Aorta (tissue), 5 donors: ENCODE measurements around the gene ANAPC2. TPM values are rescaled to one million over a fixed set of nuclear protein-coding genes. Genes with fewer than 3 reads are reported as not detected.

Experiments used
- ATAC-seq: fragments of 200-7000 bp; cut with Tn5 transposase; one replicate; pipeline ENCODE4 v1.9.1; 2022; ENCODE audit warnings: moderate library complexity; ENCODE audit not compliant: low FRiP score
- DNase-seq, 2 donors: peaks; one replicate each; pipeline ENCODE4 v3.0.0-alpha.2; 2020
- H3K27ac ChIP-seq, 2 donors: one replicate each; pipeline ENCODE4 v1.5.1; 2013; ENCODE audit warnings: low read length in 2 of 2, mild to moderate bottlenecking in 2 of 2, moderate library complexity in 2 of 2, control low read depth in 1 of 2, inconsistent platforms in 1 of 2, low read depth in 1 of 2
- H3K27me3 ChIP-seq, 2 donors: one replicate each; pipeline ENCODE4 v1.6.1; 2013; ENCODE audit warnings: control low read depth in 1 of 2, low read length in 1 of 2, mild to moderate bottlenecking in 1 of 2, moderate library complexity in 1 of 2; ENCODE audit not compliant: insufficient read depth in 2 of 2, control insufficient read depth in 1 of 2
- H3K36me3 ChIP-seq, 2 donors: one replicate each; pipeline ENCODE4 v1.6.1; 2013; ENCODE audit warnings: control low read depth in 1 of 2, low read length in 1 of 2, mild to moderate bottlenecking in 1 of 2; ENCODE audit not compliant: insufficient read depth in 2 of 2, control insufficient read depth in 1 of 2
- H3K4me1 ChIP-seq, 2 donors: one replicate each; pipeline ENCODE4 v1.6.1; 2013; ENCODE audit warnings: low read length in 2 of 2, control low read depth in 1 of 2, mild to moderate bottlenecking in 1 of 2, moderate library complexity in 1 of 2; ENCODE audit not compliant: insufficient read depth in 2 of 2, control insufficient read depth in 1 of 2
- H3K4me3 ChIP-seq, 2 donors: one replicate each; pipeline ENCODE4 v1.5.1; 2013; ENCODE audit warnings: low read length in 2 of 2, control low read depth in 1 of 2, mild to moderate bottlenecking in 1 of 2
- H3K9me3 ChIP-seq: one replicate; pipeline ENCODE4 v1.6.1; 2013; ENCODE audit warnings: mild to moderate bottlenecking, low read length; ENCODE audit not compliant: control insufficient read depth
- WGBS, 2 donors: extraction: QIAGEN DNeasy Blood & Tissue Kit; methylation state at CpG; one replicate each; pipeline ENCODE4 v1.1.7; 2013; 5-methylcytosine and 5-hydroxymethylcytosine counted together
- intact Hi-C, 2 donors: fragments of 100-400 bp; cut with DNase I; formaldehyde crosslinking; loops; one replicate each; pipeline versions ENCODE4 v1.14.2 to v1.15.0; 2022
- polyA plus RNA-seq, 2 donors: library from polyadenylated mRNA; stranded (reverse); fragments of 200-250 nt; gene quantifications; one replicate each; pipeline ENCODE4 v1.2.3, GENCODE V29; 2013
- total RNA-seq, 2 donors: library from RNA; stranded (reverse); fragmentation: NEBNext Ultra II Directional; extraction: Animal tissue kit (Norgen Biotek cat#: 25700); gene quantifications; one replicate each; pipeline ENCODE4 v1.2.1, GENCODE V29; 2021
- donor health status: healthy with polysubstance abuse.
- donor health status: Bipolar disorder and iron deficiency.
- donor health status: DM: no; HTN: no; CAD: no.
- donor health status: DM: no; HTN: no; CAD: no.
- donor health status: DM: yes; HTN: yes; CAD: no.

Gene ANAPC2
- total and polyA plus RNA-seq, 4 donors, result 13.3 to 84.5 (median 46.4) TPM

DNA sequence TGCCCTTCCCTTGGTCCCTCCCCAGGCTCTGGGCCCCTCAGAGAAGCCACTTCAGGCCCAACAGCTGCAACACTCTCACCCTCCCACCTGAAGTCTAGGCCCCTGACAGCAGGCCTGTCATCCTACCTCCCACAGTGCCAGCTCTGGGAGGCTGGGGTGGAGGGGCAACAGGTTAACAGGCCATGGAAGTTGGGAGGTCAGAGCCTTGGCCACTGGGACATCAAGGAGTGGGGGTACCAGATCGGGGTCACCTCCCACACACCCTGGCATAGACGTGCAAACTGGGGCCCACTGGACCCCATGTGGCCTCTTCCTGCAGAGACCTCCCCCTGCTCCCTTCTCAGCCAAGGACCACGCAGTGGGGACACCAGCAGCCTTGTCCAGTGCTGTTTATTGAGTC lies 2.9 kb upstream of the ANAPC2 start:
- intact Hi-C loops, result no loop called here
- H3K4me3 ChIP-seq, result no peak overlapping the region
- WGBS, 2 donors, result 75 to 77% methylated on average over 3 of the region's 3 CpGs
- no peaks in the 10 kb centered on the region for H3K4me1 ChIP-seq
- H3K27me3 ChIP-seq, result no peaks in the 10 kb centered on the region
- ATAC-seq (no peak), DNase-seq (no peak)
- no peak overlapping the region for H3K27ac ChIP-seq
- no peaks in the 10 kb centered on the region for H3K36me3 ChIP-seq
- H3K9me3 ChIP-seq, result no peaks in the 10 kb centered on the region

DNA sequence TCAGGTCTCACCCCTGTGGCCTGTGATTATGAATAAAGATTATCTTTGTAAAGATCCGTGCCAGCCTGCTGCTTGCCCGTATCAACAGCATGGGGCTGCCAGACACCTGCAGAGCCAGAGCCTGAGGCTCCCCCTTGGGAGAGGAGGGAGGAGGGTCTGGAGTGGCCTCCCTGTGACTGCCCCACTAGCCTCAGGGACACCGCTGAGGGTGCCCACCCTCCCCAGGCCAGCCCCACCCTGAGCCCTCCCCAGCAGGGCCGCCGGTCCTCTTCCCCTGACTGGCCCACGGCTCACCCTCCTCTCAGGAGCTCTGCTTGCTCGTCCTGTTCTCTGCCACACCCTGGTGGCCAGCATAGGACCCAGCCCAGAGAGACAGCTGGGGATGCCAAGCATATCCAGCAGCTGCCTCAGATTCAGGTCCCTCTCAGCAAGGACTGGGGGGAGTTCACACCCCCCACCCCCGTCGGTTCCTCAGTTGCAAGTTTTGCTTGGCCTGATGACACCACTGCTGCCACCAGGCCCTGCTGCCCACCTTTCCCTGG lies 2.0 kb upstream of the ANAPC2 start:
- ATAC-seq (no peak), DNase-seq (no peak)
- no peaks in the 10 kb centered on the region for H3K4me1 ChIP-seq
- H3K4me3 ChIP-seq, result no peak overlapping the region
- intact Hi-C loops, result no loop called here
- H3K27me3 ChIP-seq, result no peaks in the 10 kb centered on the region
- WGBS, 2 donors, result 69% methylated on average over 6 to 9 of the region's 9 CpGs
- H3K36me3 ChIP-seq, result no peaks in the 10 kb centered on the region
- no peak overlapping the region for H3K27ac ChIP-seq
- no peaks in the 10 kb centered on the region for H3K9me3 ChIP-seq

GRCh38 chr9:137189297-137190295 lies 1.2 kb upstream of the ANAPC2 start:
- no peaks in the 10 kb centered on the region for H3K4me1 ChIP-seq

GRCh38 chr9:137188086-137188489 lies 272 bp downstream of the ANAPC2 start:
- Histone ChIP-seq H3K27me3 (no peaks in the 10 kb centered on the region), H3K4me3 (peak overlapping the region; percentile 63 to 74), H3K36me3 (peaks cover 0 to under 1% of the 10 kb centered on the region in 2 donors), H3K4me1 (no peaks in the 10 kb centered on the region), H3K9me3 (no peaks in the 10 kb centered on the region), H3K27ac (peak overlapping the region in 1 of 2 donors; percentile 29)
- no peak for DNase-seq
- 0% methylated on average over 16 to 31 of the region's 31 CpGs for WGBS, 2 donors
- intact Hi-C loops, result no loop called here
- ATAC-seq, result no peak

More at GRCh38 chr9:137189297-137190295, 1.2 kb upstream of the ANAPC2 start:
- intact Hi-C loops, result no loop called here
- H3K4me3 ChIP-seq, result peak overlapping the region; percentile 49 to 71
- 26 to 35% methylated on average over 23 of the region's 23 CpGs for WGBS, 2 donors
- no peaks in the 10 kb centered on the region for H3K36me3 ChIP-seq
- no peak for ATAC-seq
- H3K27ac ChIP-seq, result peak overlapping the region in 1 of 2 donors; percentile 72
- H3K9me3 ChIP-seq, result no peaks in the 10 kb centered on the region
- DNase-seq, result no peak
- no peaks in the 10 kb centered on the region for H3K27me3 ChIP-seq

DNA sequence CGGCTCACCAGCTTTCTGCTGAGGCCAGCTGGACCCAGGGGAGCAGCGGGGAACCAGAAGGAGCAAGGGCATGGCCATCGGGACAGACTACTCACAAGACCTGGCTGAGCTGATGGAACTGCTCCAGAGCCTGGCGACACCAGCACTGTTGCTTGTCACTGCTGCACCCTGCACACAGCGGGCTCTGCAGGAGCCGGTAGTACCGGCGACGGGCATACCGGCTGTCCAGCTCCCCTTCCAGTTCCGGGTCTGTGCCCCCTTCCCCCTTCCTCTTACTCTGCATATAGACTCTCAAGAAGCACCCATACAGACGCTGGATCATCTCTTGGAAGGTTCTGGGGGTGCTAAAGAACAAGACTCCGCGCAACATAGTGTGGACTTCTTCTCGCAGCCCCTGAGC lies 974 bp downstream of the ANAPC2 start:
- H3K9me3 ChIP-seq, result no peaks in the 10 kb centered on the region
- no peak overlapping the region for H3K27ac ChIP-seq
- ATAC-seq (no peak), DNase-seq (no peak)
- intact Hi-C loops, result no loop called here
- 81 to 84% methylated on average over 15 of the region's 15 CpGs for WGBS, 2 donors
- peak overlapping the region in 1 of 2 donors; percentile 74 for H3K4me3 ChIP-seq
- H3K4me1 ChIP-seq, result no peaks in the 10 kb centered on the region
- no peaks in the 10 kb centered on the region for H3K27me3 ChIP-seq
- peaks cover 0 to 2% of the 10 kb centered on the region in 2 donors for H3K36me3 ChIP-seq

- Histone ChIP-seq H3K36me3 (peaks cover 0 to 2% of the 10 kb centered on the region in 2 donors), H3K27me3 (no peaks in the 10 kb centered on the region), H3K9me3 (no peaks in the 10 kb centered on the region), H3K27ac (no peak overlapping the region), H3K4me3 (no peak overlapping the region), H3K4me1 (no peaks in the 10 kb centered on the region)
- WGBS, 2 donors, result 81 to 83% methylated on average over 6 of the region's 6 CpGs
- DNase-seq (no peak), ATAC-seq (no peak)
- intact Hi-C loops, result no loop called here
Measured at GRCh38 chr9:137186385-137186784, 2.0 kb downstream of the ANAPC2 start.

DNA sequence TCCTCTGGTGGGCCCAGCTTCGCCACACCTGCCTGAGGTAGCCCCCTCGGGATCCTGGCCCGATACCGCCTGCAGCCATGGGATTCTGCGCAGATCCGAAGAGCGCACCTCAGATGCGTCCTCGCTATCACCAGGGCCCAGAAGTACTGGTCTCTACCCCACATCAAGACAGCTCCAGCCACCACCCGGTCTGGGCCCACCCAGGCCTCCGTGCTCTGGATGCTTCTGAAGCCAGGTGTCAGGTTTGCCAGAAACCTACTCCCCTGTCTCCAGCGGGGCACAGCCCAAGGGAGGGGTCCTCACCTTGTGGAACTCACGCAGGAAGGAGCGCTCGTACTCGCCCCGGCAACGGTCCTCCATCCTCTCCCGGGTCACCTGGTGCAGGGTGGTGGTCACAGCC lies 2.4 kb downstream of the ANAPC2 start:
- ATAC-seq, result no peak
- 91 to 92% methylated on average over 19 of the region's 19 CpGs for WGBS, 2 donors
- intact Hi-C loops, result no loop called here

GRCh38 chr9:137184881-137185660 lies 3.3 kb downstream of the ANAPC2 start:
- H3K9me3 ChIP-seq, result no peaks in the 10 kb centered on the region
- 91 to 94% methylated on average over 48 of the region's 48 CpGs for WGBS, 2 donors
- DNase-seq, result no peak
- H3K4me3 ChIP-seq, result no peak overlapping the region
- no peak for ATAC-seq
- H3K27me3 ChIP-seq, result no peaks in the 10 kb centered on the region
- intact Hi-C loops, result no loop called here
- H3K36me3 ChIP-seq, result peaks cover 0 to 4% of the 10 kb centered on the region in 2 donors
- H3K4me1 ChIP-seq, result no peaks in the 10 kb centered on the region
- no peak overlapping the region for H3K27ac ChIP-seq

More for the DNA sequence above, 2.4 kb downstream of the ANAPC2 start:
- Histone ChIP-seq H3K4me3 (no peak overlapping the region), H3K36me3 (peaks cover 0 to 4% of the 10 kb centered on the region in 2 donors), H3K9me3 (no peaks in the 10 kb centered on the region), H3K27me3 (no peaks in the 10 kb centered on the region), H3K4me1 (no peaks in the 10 kb centered on the region), H3K27ac (no peak overlapping the region)
- DNase-seq, result no peak
